Lung (tissue), 12 donors: ENCODE results near the gene LRRC30. TPM values are rescaled to one million over a fixed set of nuclear protein-coding genes. Genes with fewer than 3 reads are reported as not detected.

Experiments used
- ATAC-seq: fragments of 200-7000 bp; cut with Tn5 transposase; one replicate; pipeline ENCODE4 v1.9.1; 2020; ENCODE audit warnings: moderate number of reproducible peaks; ENCODE audit not compliant: insufficient read depth, low FRiP score
- DNase-seq, 3 donors: peaks; one replicate each; pipeline ENCODE4 v3.0.0-alpha.2; 2013 to 2017
- H3K27ac ChIP-seq, 2 donors: one replicate each; pipeline ENCODE4 v1.5.1; 2013; ENCODE audit warnings: mild to moderate bottlenecking in 2 of 2, moderate library complexity in 2 of 2, control low read depth in 1 of 2, inconsistent platforms in 1 of 2, low read depth in 1 of 2, low read length in 1 of 2
- H3K27me3 ChIP-seq, 3 donors: one replicate each; pipeline ENCODE4 v1.5.1; 2013; ENCODE audit warnings: low read length in 2 of 3; ENCODE audit not compliant: control insufficient read depth in 3 of 3, insufficient read depth in 3 of 3
- H3K36me3 ChIP-seq, 4 donors: one replicate each; pipeline ENCODE4 v1.5.1; 2013; ENCODE audit warnings: low read length in 4 of 4, mild to moderate bottlenecking in 1 of 4, moderate library complexity in 1 of 4; ENCODE audit not compliant: control insufficient read depth in 4 of 4, insufficient read depth in 4 of 4
- H3K4me1 ChIP-seq, 5 donors: one replicate each; pipeline ENCODE4 v1.5.1; 2013; ENCODE audit warnings: low read length in 5 of 5, mild to moderate bottlenecking in 2 of 5, moderate library complexity in 1 of 5; ENCODE audit not compliant: control insufficient read depth in 5 of 5, insufficient read depth in 5 of 5
- H3K4me3 ChIP-seq: one replicate; pipeline ENCODE4 v1.5.1; 2013; ENCODE audit warnings: mild to moderate bottlenecking, control low read depth, moderate library complexity
- H3K9ac ChIP-seq, 2 donors: one replicate each; pipeline ENCODE4 v1.5.1; 2013; ENCODE audit warnings: low read length in 2 of 2, control low read depth in 1 of 2; ENCODE audit not compliant: insufficient read depth in 1 of 2
- H3K9me3 ChIP-seq, 4 donors: one replicate each; pipeline ENCODE4 v1.5.1; 2013; ENCODE audit warnings: low read length in 3 of 4, mild to moderate bottlenecking in 1 of 4, moderate library complexity in 1 of 4; ENCODE audit not compliant: control insufficient read depth in 4 of 4, insufficient read depth in 3 of 4
- WGBS, 2 donors: extraction: QIAGEN DNeasy Blood & Tissue Kit; methylation state at CpG; one replicate each; pipeline ENCODE4 v1.1.7; 2013; 5-methylcytosine and 5-hydroxymethylcytosine counted together
- polyA plus RNA-seq, 2 donors: library from polyadenylated mRNA; stranded (reverse); fragments of 200-250 nt; gene quantifications; one replicate each; pipeline ENCODE4 v1.2.1, GENCODE V29; 2013
- total RNA-seq, 2 donors: library from RNA; depleted of rRNA in 1 of 2; stranded (reverse); fragments of >200 nt in 1 of 2; gene quantifications; one replicate each; pipeline ENCODE4 v1.2.1, GENCODE V29; 2014 to 2021
- TF ChIP-seq, protein P1 (sequence below): IDR thresholded peaks from 2 replicates; pipeline ENCODE4 v1.5.1; 2012; ENCODE audit warnings: mild to moderate bottlenecking; ENCODE audit errors: control extremely low read depth, extremely low read depth
- donor health status: control.
- donor health status: control.
- donor health status: Bipolar disorder and iron deficiency.
- donor health status: healthy.
- donor health status: DM: yes; HTN: yes; CAD: no.

Gene LRRC30
- total and polyA plus RNA-seq, 4 donors: not detected

DNA sequence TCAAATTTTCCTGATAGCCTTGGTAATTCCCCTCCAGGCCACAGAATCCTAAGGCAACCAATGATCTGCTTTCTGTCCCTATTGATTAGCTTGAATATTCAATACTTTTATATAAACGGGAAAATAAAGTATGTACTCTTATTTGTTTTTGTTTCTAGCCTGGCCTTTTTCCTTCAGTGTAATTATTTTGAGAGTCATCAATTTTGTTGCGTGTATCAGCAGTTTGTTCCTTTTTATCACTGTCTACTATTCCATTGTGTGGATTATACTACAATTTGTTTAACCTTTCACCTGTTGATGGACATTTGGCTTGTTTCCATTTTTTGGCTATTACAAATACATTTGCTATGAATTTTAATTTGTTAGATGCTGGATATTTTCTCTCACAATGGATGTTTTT lies 39.2 kb upstream of the LRRC30 start:
- TF ChIP-seq, protein P1, sequence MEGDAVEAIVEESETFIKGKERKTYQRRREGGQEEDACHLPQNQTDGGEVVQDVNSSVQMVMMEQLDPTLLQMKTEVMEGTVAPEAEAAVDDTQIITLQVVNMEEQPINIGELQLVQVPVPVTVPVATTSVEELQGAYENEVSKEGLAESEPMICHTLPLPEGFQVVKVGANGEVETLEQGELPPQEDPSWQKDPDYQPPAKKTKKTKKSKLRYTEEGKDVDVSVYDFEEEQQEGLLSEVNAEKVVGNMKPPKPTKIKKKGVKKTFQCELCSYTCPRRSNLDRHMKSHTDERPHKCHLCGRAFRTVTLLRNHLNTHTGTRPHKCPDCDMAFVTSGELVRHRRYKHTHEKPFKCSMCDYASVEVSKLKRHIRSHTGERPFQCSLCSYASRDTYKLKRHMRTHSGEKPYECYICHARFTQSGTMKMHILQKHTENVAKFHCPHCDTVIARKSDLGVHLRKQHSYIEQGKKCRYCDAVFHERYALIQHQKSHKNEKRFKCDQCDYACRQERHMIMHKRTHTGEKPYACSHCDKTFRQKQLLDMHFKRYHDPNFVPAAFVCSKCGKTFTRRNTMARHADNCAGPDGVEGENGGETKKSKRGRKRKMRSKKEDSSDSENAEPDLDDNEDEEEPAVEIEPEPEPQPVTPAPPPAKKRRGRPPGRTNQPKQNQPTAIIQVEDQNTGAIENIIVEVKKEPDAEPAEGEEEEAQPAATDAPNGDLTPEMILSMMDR: no peak
- ATAC-seq: no peak
- WGBS, 2 donors: 71 to 97% methylated on average over 2 of the region's 2 CpGs
- H3K9me3 ChIP-seq: no peaks in the 10 kb centered on the region
- H3K27me3 ChIP-seq: no peaks in the 10 kb centered on the region
- H3K9ac ChIP-seq: no peak overlapping the region
- no peak overlapping the region for H3K4me3 ChIP-seq
- no peaks in the 10 kb centered on the region for H3K36me3 ChIP-seq
- DNase-seq: no peak
- H3K4me1 ChIP-seq: no peaks in the 10 kb centered on the region
- no peak overlapping the region for H3K27ac ChIP-seq

DNA sequence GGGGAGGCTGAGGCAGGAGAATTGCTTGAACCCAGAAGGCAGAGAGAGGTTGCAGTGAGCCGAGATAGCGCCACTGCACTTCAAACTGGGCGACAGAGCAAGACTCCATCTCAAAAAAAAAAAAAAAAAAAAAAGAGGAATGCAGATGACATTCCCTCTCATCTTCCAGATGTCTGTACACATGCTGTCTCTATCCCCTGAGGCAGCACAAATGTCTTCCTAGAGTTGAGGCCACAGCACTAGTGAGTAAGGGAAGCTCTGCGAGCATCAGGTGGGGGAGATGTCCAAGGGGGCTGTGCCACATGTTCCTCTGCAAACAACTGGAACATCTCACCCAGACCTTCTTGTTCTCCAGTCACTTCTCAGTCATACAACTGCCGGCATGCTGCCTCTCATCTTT lies 35.6 kb upstream of the LRRC30 start:
- H3K27me3 ChIP-seq: no peaks in the 10 kb centered on the region
- H3K36me3 ChIP-seq: no peaks in the 10 kb centered on the region
- no peak for ATAC-seq
- TF ChIP-seq, protein P1: no peak
- no peak overlapping the region for H3K9ac ChIP-seq
- no peak for DNase-seq
- no peaks in the 10 kb centered on the region for H3K9me3 ChIP-seq
- WGBS, 2 donors: 94 to 97% methylated on average over 5 of the region's 5 CpGs
- H3K27ac ChIP-seq: no peak overlapping the region
- no peak overlapping the region for H3K4me3 ChIP-seq
- H3K4me1 ChIP-seq: peaks cover 0 to 7% (median 0%) of the 10 kb centered on the region in 5 donors

DNA sequence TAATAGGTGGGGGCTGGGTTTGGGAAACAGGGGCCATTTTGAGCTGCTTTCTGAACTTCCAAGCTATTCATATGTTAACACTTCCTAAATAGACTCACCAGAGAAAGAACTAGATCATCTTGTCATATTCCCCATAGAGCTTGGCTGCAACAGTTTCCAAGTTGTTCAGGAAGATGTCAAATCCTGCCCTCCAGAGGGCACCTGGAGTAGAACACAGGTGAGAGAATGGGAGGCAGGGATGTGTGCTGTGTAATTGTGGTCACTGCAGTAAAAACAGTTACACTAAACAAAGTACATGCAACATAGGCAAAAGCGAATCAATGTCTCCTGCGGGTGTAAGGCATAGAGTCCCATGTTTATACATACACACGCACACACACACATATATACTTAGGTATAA lies 34.5 kb upstream of the LRRC30 start:
- TF ChIP-seq, protein P1: no peak
- H3K9ac ChIP-seq: no peak overlapping the region
- no peaks in the 10 kb centered on the region for H3K36me3 ChIP-seq
- H3K27ac ChIP-seq: no peak overlapping the region
- H3K27me3 ChIP-seq: no peaks in the 10 kb centered on the region
- peaks cover 0 to 7% (median 0%) of the 10 kb centered on the region in 5 donors for H3K4me1 ChIP-seq
- ATAC-seq (no peak), DNase-seq (no peak)
- WGBS, 2 donors: 97 to 100% methylated on average over 3 of the region's 3 CpGs
- no peaks in the 10 kb centered on the region for H3K9me3 ChIP-seq
- H3K4me3 ChIP-seq: no peak overlapping the region

DNA sequence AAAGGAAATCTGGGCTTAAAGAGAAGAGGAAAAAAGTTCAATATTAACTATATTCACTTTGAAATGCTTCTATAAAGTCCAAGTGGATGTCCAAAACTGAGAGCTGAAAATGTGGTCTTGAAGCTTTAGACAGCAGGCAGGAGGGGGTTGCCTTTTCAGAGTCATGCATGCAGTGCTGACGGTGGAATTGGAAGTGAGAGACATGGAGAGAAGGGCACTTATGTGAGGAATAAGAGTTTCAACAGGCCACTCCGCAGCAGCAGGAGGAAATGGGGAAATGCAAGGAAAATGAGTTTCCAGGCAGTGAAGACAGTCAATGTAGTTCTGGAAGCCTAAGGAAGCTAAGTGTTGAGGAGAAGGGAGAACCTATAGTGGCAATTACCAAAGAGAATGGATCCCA lies 33.0 kb upstream of the LRRC30 start:
- H3K4me3 ChIP-seq: no peak overlapping the region
- H3K36me3 ChIP-seq: no peaks in the 10 kb centered on the region
- no peaks in the 10 kb centered on the region for H3K27me3 ChIP-seq
- TF ChIP-seq, protein P1: no peak
- H3K9me3 ChIP-seq: no peaks in the 10 kb centered on the region
- H3K27ac ChIP-seq: peak overlapping the region in 1 of 2 donors; percentile 52
- DNase-seq (peak in 2 of 3 donors; percentile 13 to 69), ATAC-seq (no peak)
- H3K9ac ChIP-seq: no peak overlapping the region
- 63 to 74% methylated on average over 2 of the region's 2 CpGs for whole genome bisulfite sequencing, 2 donors
- peaks cover 0 to 7% (median 3%) of the 10 kb centered on the region in 5 donors for H3K4me1 ChIP-seq
